G401 (cell line): ENCODE results near the gene UVRAG. TPM values are rescaled to one million over a fixed set of nuclear protein-coding genes. Genes with fewer than 3 reads are reported as not detected.

Source experiments
- DNase-seq: peaks from one replicate; pipeline ENCODE4 v3.0.0-alpha.2; 2015; ENCODE audit warnings: low spot score
- in situ Hi-C: cut with HindIII; loops from 2 replicates; pipeline ENCODE4 v1.10.0; 2016; ENCODE audit warnings: low sequenced_read_pairs, mixed read lengths
- total RNA-seq: library from RNA; depleted of rRNA; stranded (reverse); fragments of >200 nt; shearing (Covaris generic); gene quantifications from 2 replicates; pipeline ENCODE4 v1.2.3, GENCODE V29; 2014

UVRAG gene
- total RNA-seq, 1 experiment from 2014 or later, result 12.3 TPM

GRCh38 chr11:76147106-76147740 is 332.2 kb downstream of the UVRAG start:
- no peak for DNase-seq
- in situ Hi-C loops, result no loop called here

- in situ Hi-C loops, result no loop called here
Observed at GRCh38 chr11:76148231-76148630, 333.2 kb downstream of the UVRAG start.

GRCh38 chr11:76148941-76149613 is 334.1 kb downstream of the UVRAG start:
- DNase-seq, result no peak
- in situ Hi-C loops, result no loop called here

More at GRCh38 chr11:76148231-76148630, 333.2 kb downstream of the UVRAG start:
- DNase-seq, result no peak

GRCh38 chr11:76149713-76150112 is 334.7 kb downstream of the UVRAG start:
- DNase-seq, result no peak
- in situ Hi-C loops, result no loop called here

GRCh38 chr11:76150141-76150540 is 335.1 kb downstream of the UVRAG start:
- in situ Hi-C loops, result no loop called here
- DNase-seq, result no peak

- DNase-seq, result no peak
- in situ Hi-C loops, result no loop called here
Observed at GRCh38 chr11:76151556-76152085, 336.6 kb downstream of the UVRAG start.

- in situ Hi-C loops, result no loop called here
- DNase-seq, result peak; percentile 61
Observed at GRCh38 chr11:76152086-76152681, 337.2 kb downstream of the UVRAG start.

- in situ Hi-C loops, result no loop called here
- no peak for DNase-seq
Observed at GRCh38 chr11:76152741-76153570, 337.9 kb downstream of the UVRAG start.

- no peak for DNase-seq
Observed at GRCh38 chr11:76153571-76153923, 338.5 kb downstream of the UVRAG start.

GRCh38 chr11:76155500-76156227 is 340.7 kb downstream of the UVRAG start:
- in situ Hi-C loops, result no loop called here

More at GRCh38 chr11:76153571-76153923, 338.5 kb downstream of the UVRAG start:
- in situ Hi-C loops, result no loop called here

GRCh38 chr11:76156971-76157427 is 342.0 kb downstream of the UVRAG start:
- no peak for DNase-seq
- in situ Hi-C loops, result no loop called here

More at GRCh38 chr11:76155500-76156227, 340.7 kb downstream of the UVRAG start:
- DNase-seq, result no peak

GRCh38 chr11:76157891-76158290 is 342.9 kb downstream of the UVRAG start:
- in situ Hi-C loops, result no loop called here
- DNase-seq, result no peak

GRCh38 chr11:76158394-76159302 is 343.6 kb downstream of the UVRAG start:
- no peak for DNase-seq
- in situ Hi-C loops, result no loop called here

GRCh38 chr11:76159303-76159937 is 344.4 kb downstream of the UVRAG start:
- in situ Hi-C loops, result no loop called here

GRCh38 chr11:76159983-76160661 is 345.1 kb downstream of the UVRAG start:
- in situ Hi-C loops, result no loop called here

More at GRCh38 chr11:76159303-76159937, 344.4 kb downstream of the UVRAG start:
- no peak for DNase-seq

GRCh38 chr11:76160856-76161255 is 345.8 kb downstream of the UVRAG start:
- DNase-seq, result no peak
- in situ Hi-C loops, result no loop called here

More at GRCh38 chr11:76159983-76160661, 345.1 kb downstream of the UVRAG start:
- no peak for DNase-seq
